ENCODE results near the gene CAVIN1.

GRCh38 chr17:42458497-42459255 is 35.6 kb upstream of the CAVIN1 start, which contains the start of gene ATP6V0A1:
- TF ChIP-seq SCRT1 (tag by site-specific recombination; IDR thresholded peaks at IDR 0.05; ENCODE audit: borderline replicate concordance) = no peak
- peak; percentile 48; the same call in 1 of the 2 replicates for TF ChIP-seq KLF1 (tag by site-specific recombination; IDR thresholded peaks at IDR 0.05)
- no peak for TF ChIP-seq ELK4 (IDR thresholded peaks at IDR 0.05; ENCODE audit: borderline replicate concordance, low read depth, low read length)
- TF ChIP-seq CTCF (tag by site-specific recombination; IDR thresholded peaks at IDR 0.05) = 0 out of 2 replicates have a peak, but pooled peaks have one; percentile 30
- no peak for TF ChIP-seq ZNF768 (tag by site-specific recombination; IDR thresholded peaks at IDR 0.05)
- TF ChIP-seq ZBTB21 (tag by site-specific recombination; IDR thresholded peaks at IDR 0.05) = no peak; the same call in 1 of the 2 replicates

Data from HEK293 (cell line).